Small intestine (tissue), 7 donors: ENCODE results near the gene MSRB3. TPM values are rescaled to one million over a fixed set of nuclear protein-coding genes. Genes with fewer than 3 reads are reported as not detected.

Experiments used
- DNase-seq, 2 donors: peaks; one replicate each; pipeline versions ENCODE4 v3.0.0 to v3.0.0-alpha.2; 2013
- FAIRE-seq: peaks from 2 replicates; lab custom pipeline; 2012; peaks lifted over from hg19 to GRCh38; lab: Jason Lieb, UNC
- H3K27ac ChIP-seq, 3 donors: one replicate each; pipeline ENCODE4 v1.5.1; 2013; ENCODE audit warnings: low read length in 2 of 3, mild to moderate bottlenecking in 2 of 3, control low read depth in 1 of 3, inconsistent platforms in 1 of 3, low read depth in 1 of 3, moderate library complexity in 1 of 3
- H3K27me3 ChIP-seq, 3 donors: one replicate each; pipeline ENCODE4 v1.6.1; 2013; ENCODE audit warnings: low read length in 3 of 3, inconsistent platforms in 1 of 3; ENCODE audit not compliant: control insufficient read depth in 3 of 3, insufficient read depth in 3 of 3
- H3K36me3 ChIP-seq, 3 donors: one replicate each; pipeline ENCODE4 v1.6.1; 2013; ENCODE audit warnings: low read length in 3 of 3, inconsistent platforms in 1 of 3, low read depth in 1 of 3, mild to moderate bottlenecking in 1 of 3, moderate library complexity in 1 of 3; ENCODE audit not compliant: control insufficient read depth in 3 of 3, insufficient read depth in 2 of 3
- H3K4me1 ChIP-seq, 3 donors: one replicate each; pipeline ENCODE4 v1.6.1; 2013; ENCODE audit warnings: low read length in 2 of 3, inconsistent platforms in 1 of 3, low read depth in 1 of 3, mild to moderate bottlenecking in 1 of 3, moderate library complexity in 1 of 3; ENCODE audit not compliant: control insufficient read depth in 3 of 3, insufficient read depth in 2 of 3
- H3K4me3 ChIP-seq, 3 donors: one replicate each; pipeline ENCODE4 v1.5.1; 2013; ENCODE audit warnings: low read length in 3 of 3, control low read depth in 1 of 3, inconsistent platforms in 1 of 3, low read depth in 1 of 3, mild to moderate bottlenecking in 1 of 3, moderate library complexity in 1 of 3
- H3K9me3 ChIP-seq, 2 donors: one replicate each; pipeline ENCODE4 v1.6.1; 2013; ENCODE audit warnings: low read depth in 1 of 2, low read length in 1 of 2; ENCODE audit not compliant: control insufficient read depth in 2 of 2, insufficient read depth in 1 of 2
- WGBS, 3 donors: extraction: QIAGEN DNeasy Blood & Tissue Kit; methylation state at CpG; one replicate each; pipeline ENCODE4 v1.1.7; 2013; 5-methylcytosine and 5-hydroxymethylcytosine counted together
- polyA plus RNA-seq, 4 donors: library from polyadenylated mRNA; stranded (reverse) in 3 of 4; unstranded in 1 of 4; fragments of 200-250 nt in 3 of 4; fragments of 120-200 nt in 1 of 4; gene quantifications; one replicate each; pipeline versions ENCODE4 v1.2.1 to v1.2.3, GENCODE V29; 2013
- donor health status: healthy with polysubstance abuse.
- donor health status: control.
- donor health status: control.
- donor health status: Bipolar disorder and iron deficiency.
- donor health status: healthy.

MSRB3 gene
- polyA plus RNA-seq, 4 donors = 0.89 to 12.7 (median 4.3) TPM

DNA sequence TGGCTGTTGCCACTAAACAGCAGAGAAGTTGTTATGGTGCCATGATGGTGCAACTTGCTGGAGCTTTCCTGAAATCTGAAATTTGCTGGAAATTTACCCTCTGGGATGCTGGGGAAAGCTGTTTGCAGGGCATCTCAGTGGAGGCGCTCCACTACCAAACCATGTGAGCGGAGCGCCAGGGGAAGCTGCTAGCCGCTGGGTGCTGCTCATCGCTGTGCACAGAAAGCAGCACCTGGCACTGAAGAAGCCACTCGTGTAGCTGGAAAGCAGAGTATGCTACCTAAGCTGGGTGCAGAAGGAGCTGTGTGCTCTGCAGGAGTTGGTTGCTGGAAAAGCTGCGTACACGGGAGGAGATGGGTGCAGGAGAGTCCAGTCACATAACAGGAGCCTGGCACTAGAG is 53.0 kb downstream of the MSRB3 start:
- 91 to 93% (median 92%) methylated on average over 8 of the region's 8 CpGs for WGBS, 3 donors

DNA sequence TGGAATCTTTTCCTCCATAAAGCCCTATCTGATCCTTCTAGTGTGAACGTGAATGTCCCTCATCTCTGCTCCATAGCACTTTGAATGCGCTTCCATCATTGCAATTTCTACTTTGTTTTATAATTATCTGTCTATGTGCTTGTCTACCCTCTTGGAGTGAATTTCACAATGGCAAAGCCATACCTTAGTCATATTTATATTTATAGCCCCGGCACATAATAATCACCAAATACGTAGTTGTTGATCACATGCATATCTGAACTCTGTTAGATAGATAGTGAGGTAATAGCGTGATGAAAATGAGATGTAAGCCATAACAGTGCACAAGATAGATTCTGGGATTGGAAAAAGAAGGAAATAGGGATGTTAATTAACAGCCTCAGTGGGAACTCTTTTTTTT is 55.2 kb downstream of the MSRB3 start:
- Histone ChIP-seq H3K36me3 (no peaks in the 10 kb centered on the region), H3K9me3 (no peaks in the 10 kb centered on the region), H3K4me3 (no peak overlapping the region), H3K4me1 (peaks cover 0 to 10% (median 0%) of the 10 kb centered on the region in 3 donors), H3K27me3 (no peaks in the 10 kb centered on the region), H3K27ac (no peak overlapping the region)
- FAIRE-seq (no peak), DNase-seq (no peak)
- 90 to 94% (median 91%) methylated on average over 5 of the region's 5 CpGs for WGBS, 3 donors

More for the DNA sequence above, 53.0 kb downstream of the MSRB3 start:
- H3K9me3 ChIP-seq = no peaks in the 10 kb centered on the region
- H3K27ac ChIP-seq = no peak overlapping the region
- FAIRE-seq (no peak), DNase-seq (no peak)
- no peak overlapping the region for H3K4me3 ChIP-seq
- no peaks in the 10 kb centered on the region for H3K36me3 ChIP-seq
- no peaks in the 10 kb centered on the region for H3K27me3 ChIP-seq
- peaks cover 0 to 20% (median 0%) of the 10 kb centered on the region in 3 donors for H3K4me1 ChIP-seq

DNA sequence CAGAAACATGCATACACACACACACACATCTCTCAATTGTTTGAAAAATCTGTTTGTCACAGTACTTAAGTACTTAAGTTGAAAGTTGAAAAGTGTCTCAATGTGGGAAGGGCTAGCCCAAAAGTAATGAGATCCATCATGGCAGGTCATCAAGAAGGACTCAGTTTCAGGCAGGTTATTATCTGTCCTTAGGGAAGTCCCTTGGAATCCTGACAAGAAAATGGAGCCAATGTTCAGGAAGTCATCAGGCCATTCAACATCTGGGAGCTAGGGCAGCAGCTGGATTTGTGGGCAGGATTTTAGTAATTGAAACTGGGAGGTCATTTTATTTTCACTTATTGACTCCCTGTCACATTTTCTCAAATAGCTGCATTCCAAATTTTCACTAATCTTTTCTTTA is 56.0 kb downstream of the MSRB3 start:
- Histone ChIP-seq H3K4me1 (peaks cover 0 to 10% (median 0%) of the 10 kb centered on the region in 3 donors), H3K9me3 (no peaks in the 10 kb centered on the region), H3K27ac (peak overlapping the region in 1 of 3 donors; percentile 18), H3K27me3 (no peaks in the 10 kb centered on the region), H3K36me3 (no peaks in the 10 kb centered on the region), H3K4me3 (no peak overlapping the region)
- DNase-seq (no peak), FAIRE-seq (no peak)

DNA sequence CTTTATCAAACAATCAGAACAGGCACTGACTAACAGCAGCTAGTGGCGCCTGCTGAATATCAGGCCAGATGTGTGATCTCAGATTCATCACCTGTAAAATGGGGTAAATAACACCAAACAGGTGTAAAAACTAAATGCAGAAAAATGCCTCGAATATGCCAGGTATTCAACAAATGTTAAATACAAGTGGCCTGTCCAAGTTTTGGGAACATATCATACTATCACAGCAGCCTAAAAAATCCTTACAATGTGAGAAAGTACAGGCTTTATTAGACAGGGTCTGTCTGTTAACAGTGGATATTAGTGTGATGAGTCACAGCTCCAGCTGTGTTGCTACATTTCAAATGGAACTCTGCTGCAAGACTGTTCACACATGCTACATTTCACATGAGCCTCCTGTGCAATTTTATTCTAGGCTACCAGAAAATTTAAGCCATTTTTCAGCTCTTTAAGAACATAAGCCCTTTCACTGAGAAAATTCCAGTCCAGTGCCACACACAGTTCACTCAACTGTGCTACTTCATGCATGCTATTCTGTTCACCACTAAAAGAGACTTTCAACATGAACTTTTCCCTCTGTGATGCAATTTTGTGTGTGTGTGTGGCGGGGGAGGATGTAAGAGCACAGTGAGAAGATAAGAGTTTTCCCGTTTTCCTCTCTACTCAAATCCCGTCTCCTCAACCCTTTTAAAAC is 56.7 kb downstream of the MSRB3 start:
- no peaks in the 10 kb centered on the region for H3K27me3 ChIP-seq
- FAIRE-seq (no peak), DNase-seq (peak; percentile 29 to 84)
- H3K27ac ChIP-seq = peak overlapping the region in 1 of 3 donors; percentile 18
- H3K36me3 ChIP-seq = no peaks in the 10 kb centered on the region
- no peak overlapping the region for H3K4me3 ChIP-seq
- 34 to 49% (median 44%) methylated on average over 5 of the region's 5 CpGs for WGBS, 3 donors
- H3K4me1 ChIP-seq = peaks cover 0 to 10% (median 0%) of the 10 kb centered on the region in 3 donors
- no peaks in the 10 kb centered on the region for H3K9me3 ChIP-seq

DNA sequence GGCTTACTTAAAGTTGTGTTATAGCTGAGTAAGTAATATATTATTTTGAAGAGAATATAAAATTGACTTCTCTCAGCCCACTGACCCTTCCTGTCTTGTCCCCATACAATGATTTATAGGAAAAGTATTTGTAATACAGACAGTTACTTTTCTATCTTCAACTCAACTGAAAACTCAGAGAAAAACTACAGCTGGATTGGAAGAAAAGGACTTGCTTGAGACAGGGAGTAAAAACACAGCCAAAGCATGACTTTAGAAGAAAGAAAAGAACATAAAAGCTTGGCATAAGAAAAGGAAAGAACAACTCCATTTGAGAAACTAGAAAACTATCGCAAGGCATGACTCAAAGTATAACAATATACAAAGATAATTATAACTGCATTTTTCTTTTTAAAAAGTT is 57.5 kb downstream of the MSRB3 start:
- Histone ChIP-seq H3K4me3 (no peak overlapping the region), H3K9me3 (no peaks in the 10 kb centered on the region), H3K36me3 (no peaks in the 10 kb centered on the region), H3K27me3 (no peaks in the 10 kb centered on the region), H3K4me1 (peaks cover 0 to 10% (median 0%) of the 10 kb centered on the region in 3 donors), H3K27ac (peak overlapping the region in 1 of 3 donors; percentile 18)
- no peak for DNase-seq
- no peak for FAIRE-seq
- WGBS, 3 donors = 82 to 98% (median 97%) methylated on average over 1 of the region's 1 CpG

DNA sequence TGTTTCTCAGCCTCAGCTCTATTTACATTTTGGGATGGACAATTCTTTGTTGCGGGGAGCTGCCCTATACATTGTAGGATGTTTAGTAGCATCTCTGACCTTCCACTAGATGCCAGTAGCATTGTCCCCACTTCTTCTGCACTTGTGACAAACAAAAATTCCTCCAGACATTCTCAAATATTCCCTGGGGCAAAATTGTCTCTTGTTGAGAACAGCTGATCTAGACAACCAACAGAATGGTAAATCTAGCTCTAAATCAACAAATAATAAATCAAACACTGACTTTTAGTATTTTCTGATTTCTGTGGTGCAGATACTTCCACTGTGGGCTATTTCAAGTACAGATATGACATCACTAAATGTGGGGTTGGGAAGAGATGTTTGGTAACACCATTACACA is 60.7 kb downstream of the MSRB3 start:
- DNase-seq = no peak
- H3K4me3 ChIP-seq = no peak overlapping the region
- 88 to 98% (median 92%) methylated on average over 1 of the region's 1 CpG for WGBS, 3 donors

DNA sequence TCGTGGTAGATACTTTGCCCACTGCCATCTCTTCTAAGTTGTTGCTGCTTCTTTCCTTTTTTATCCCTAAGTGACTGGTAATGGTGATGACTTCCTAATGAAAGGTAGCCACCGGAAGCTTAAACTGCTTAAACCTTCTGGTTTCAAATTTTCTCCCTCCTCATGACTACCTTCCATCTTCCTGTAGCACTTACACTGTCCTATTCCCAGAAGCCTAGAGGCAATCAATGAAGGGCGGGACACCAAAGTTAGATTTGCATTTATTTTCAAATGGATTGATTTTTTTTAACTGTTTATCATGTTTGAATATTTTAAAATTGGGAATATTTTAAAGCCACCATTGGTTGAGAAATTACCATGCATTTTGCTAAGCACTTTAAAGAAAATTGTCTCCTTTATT is 64.7 kb downstream of the MSRB3 start:
- WGBS, 3 donors = 77 to 85% (median 81%) methylated on average over 3 of the region's 3 CpGs

More for the DNA sequence above, 60.7 kb downstream of the MSRB3 start:
- no peaks in the 10 kb centered on the region for H3K9me3 ChIP-seq
- H3K36me3 ChIP-seq = no peaks in the 10 kb centered on the region
- peaks cover 0 to 10% (median 0%) of the 10 kb centered on the region in 3 donors for H3K4me1 ChIP-seq
- FAIRE-seq = no peak
- no peaks in the 10 kb centered on the region for H3K27me3 ChIP-seq
- no peak overlapping the region for H3K27ac ChIP-seq

DNA sequence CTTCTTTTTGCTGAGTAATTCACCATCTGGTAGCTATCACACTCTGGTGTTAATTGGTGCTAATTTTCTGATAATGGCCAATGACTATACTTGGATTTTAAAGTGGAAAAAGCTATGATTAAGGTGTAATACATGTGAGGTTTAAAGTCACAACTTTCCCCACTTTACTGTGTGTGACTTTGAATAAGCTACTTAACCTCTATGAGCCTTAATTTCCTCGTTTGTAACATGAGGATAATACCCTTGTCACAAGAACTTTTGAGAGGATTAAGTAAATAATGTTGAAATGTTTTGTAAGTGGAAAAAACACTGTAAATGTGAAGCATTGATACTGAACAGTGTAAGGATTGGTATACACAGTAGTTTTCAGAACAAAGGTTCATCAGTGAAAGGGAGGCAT is 65.3 kb downstream of the MSRB3 start:
- no peak overlapping the region for H3K4me3 ChIP-seq
- 28 to 41% (median 37%) methylated on average over 1 of the region's 1 CpG for WGBS, 3 donors
- no peaks in the 10 kb centered on the region for H3K4me1 ChIP-seq
- H3K27me3 ChIP-seq = no peaks in the 10 kb centered on the region
- no peak for FAIRE-seq
- no peak for DNase-seq
- no peak overlapping the region for H3K27ac ChIP-seq
- no peaks in the 10 kb centered on the region for H3K9me3 ChIP-seq
- H3K36me3 ChIP-seq = no peaks in the 10 kb centered on the region

More for the DNA sequence above, 64.7 kb downstream of the MSRB3 start:
- Histone ChIP-seq H3K4me3 (no peak overlapping the region), H3K36me3 (no peaks in the 10 kb centered on the region), H3K4me1 (no peaks in the 10 kb centered on the region), H3K9me3 (no peaks in the 10 kb centered on the region), H3K27me3 (no peaks in the 10 kb centered on the region), H3K27ac (no peak overlapping the region)
- FAIRE-seq = no peak
- DNase-seq = no peak

DNA sequence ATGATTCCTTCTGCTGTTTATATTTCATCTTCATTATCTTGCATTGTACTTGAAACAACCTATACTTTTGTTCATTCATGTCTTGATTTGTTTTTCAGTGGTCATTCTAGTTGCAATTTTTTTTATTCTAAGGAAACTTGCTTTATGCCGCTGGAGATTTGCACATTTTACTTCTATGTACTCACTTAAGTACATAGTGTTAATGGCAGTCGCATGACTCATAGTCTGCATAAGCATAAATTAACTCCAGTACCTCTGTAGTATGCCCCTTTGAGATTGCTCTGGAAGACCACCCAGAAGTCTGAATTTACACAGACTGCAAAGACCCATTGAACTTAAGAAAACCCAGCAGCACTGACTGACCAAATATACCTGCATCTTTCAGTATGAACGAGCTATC is 77.0 kb downstream of the MSRB3 start:
- H3K36me3 ChIP-seq = no peaks in the 10 kb centered on the region
- FAIRE-seq = no peak
- no peak overlapping the region for H3K27ac ChIP-seq
- H3K4me3 ChIP-seq = no peak overlapping the region
- peak in 1 of 2 donors; percentile 26 for DNase-seq
- WGBS, 3 donors = 71 to 79% (median 74%) methylated on average over 3 of the region's 3 CpGs
- no peaks in the 10 kb centered on the region for H3K4me1 ChIP-seq
- H3K9me3 ChIP-seq = no peaks in the 10 kb centered on the region
- H3K27me3 ChIP-seq = no peaks in the 10 kb centered on the region
